WTC11 (cell line): ENCODE data around the gene CDX1.

Experiments
- FOXP1 ChIP-seq: sonication (generic); formaldehyde crosslinking; IDR thresholded peaks from 2 replicates; pipeline ENCODE4 v1.8.0; 2022; ENCODE audit warnings: missing genetic modification reagents, mild to moderate bottlenecking, moderate library complexity, borderline replicate concordance
- GABPB1 ChIP-seq: sonication (generic); formaldehyde crosslinking; IDR thresholded peaks from 2 replicates; pipeline ENCODE4 v1.8.1; 2023; ENCODE audit warnings: mild to moderate bottlenecking, missing genetic modification reagents
- HMGXB4 ChIP-seq: sonication (generic); formaldehyde crosslinking; IDR thresholded peaks from 2 replicates; pipeline ENCODE4 v1.8.1; 2023; ENCODE audit warnings: mild to moderate bottlenecking, moderate library complexity, missing genetic modification reagents
- RORB ChIP-seq: fragments of 250-450 bp; sonication (Bioruptor Pico); IDR thresholded peaks from 2 replicates; pipeline ENCODE4 v1.9.0; 2021; ENCODE audit warnings: mild to moderate bottlenecking
- ZNF232 ChIP-seq: sonication (generic); formaldehyde crosslinking; IDR thresholded peaks from 2 replicates; pipeline ENCODE4 v1.8.0; 2022; ENCODE audit warnings: mild to moderate bottlenecking, missing genetic modification reagents
- TF ChIP-seq, protein P1 (sequence below): fragments of 200-600 bp; IDR thresholded peaks from 2 replicates; pipeline ENCODE4 v1.8.0; 2022; ENCODE audit warnings: antibody characterized with exemption
- TF ChIP-seq, protein P2 (sequence below): sonication (generic); formaldehyde crosslinking; conservative IDR thresholded peaks from 2 replicates; pipeline ENCODE4 v1.8.1; 2022; ENCODE audit warnings: mild to moderate bottlenecking, missing genetic modification reagents
- TF ChIP-seq, protein P3 (sequence below): sonication (generic); formaldehyde crosslinking; conservative IDR thresholded peaks from 2 replicates; pipeline ENCODE4 v1.8.1; 2023; ENCODE audit warnings: mild to moderate bottlenecking, low read depth, missing genetic modification reagents, moderate library complexity
- TF ChIP-seq, protein P4 (sequence below): sonication (generic); formaldehyde crosslinking; IDR thresholded peaks from 2 replicates; pipeline ENCODE4 v1.8.0; 2023; ENCODE audit warnings: missing genetic modification reagents, mild to moderate bottlenecking, borderline replicate concordance

- TF ChIP-seq, protein P1, sequence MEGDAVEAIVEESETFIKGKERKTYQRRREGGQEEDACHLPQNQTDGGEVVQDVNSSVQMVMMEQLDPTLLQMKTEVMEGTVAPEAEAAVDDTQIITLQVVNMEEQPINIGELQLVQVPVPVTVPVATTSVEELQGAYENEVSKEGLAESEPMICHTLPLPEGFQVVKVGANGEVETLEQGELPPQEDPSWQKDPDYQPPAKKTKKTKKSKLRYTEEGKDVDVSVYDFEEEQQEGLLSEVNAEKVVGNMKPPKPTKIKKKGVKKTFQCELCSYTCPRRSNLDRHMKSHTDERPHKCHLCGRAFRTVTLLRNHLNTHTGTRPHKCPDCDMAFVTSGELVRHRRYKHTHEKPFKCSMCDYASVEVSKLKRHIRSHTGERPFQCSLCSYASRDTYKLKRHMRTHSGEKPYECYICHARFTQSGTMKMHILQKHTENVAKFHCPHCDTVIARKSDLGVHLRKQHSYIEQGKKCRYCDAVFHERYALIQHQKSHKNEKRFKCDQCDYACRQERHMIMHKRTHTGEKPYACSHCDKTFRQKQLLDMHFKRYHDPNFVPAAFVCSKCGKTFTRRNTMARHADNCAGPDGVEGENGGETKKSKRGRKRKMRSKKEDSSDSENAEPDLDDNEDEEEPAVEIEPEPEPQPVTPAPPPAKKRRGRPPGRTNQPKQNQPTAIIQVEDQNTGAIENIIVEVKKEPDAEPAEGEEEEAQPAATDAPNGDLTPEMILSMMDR: no peak
- TF ChIP-seq GABPB1 (CRISPR knock-in tag): no peak
- TF ChIP-seq, protein P2, sequence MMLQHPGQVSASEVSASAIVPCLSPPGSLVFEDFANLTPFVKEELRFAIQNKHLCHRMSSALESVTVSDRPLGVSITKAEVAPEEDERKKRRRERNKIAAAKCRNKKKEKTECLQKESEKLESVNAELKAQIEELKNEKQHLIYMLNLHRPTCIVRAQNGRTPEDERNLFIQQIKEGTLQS: no peak
- TF ChIP-seq FOXP1: no peak
- TF ChIP-seq, protein P3, sequence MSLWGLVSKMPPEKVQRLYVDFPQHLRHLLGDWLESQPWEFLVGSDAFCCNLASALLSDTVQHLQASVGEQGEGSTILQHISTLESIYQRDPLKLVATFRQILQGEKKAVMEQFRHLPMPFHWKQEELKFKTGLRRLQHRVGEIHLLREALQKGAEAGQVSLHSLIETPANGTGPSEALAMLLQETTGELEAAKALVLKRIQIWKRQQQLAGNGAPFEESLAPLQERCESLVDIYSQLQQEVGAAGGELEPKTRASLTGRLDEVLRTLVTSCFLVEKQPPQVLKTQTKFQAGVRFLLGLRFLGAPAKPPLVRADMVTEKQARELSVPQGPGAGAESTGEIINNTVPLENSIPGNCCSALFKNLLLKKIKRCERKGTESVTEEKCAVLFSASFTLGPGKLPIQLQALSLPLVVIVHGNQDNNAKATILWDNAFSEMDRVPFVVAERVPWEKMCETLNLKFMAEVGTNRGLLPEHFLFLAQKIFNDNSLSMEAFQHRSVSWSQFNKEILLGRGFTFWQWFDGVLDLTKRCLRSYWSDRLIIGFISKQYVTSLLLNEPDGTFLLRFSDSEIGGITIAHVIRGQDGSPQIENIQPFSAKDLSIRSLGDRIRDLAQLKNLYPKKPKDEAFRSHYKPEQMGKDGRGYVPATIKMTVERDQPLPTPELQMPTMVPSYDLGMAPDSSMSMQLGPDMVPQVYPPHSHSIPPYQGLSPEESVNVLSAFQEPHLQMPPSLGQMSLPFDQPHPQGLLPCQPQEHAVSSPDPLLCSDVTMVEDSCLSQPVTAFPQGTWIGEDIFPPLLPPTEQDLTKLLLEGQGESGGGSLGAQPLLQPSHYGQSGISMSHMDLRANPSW (CRISPR knock-in tag): no peak
- TF ChIP-seq HMGXB4 (CRISPR knock-in tag): no peak
- TF ChIP-seq RORB (CRISPR knock-in tag): no peak
- TF ChIP-seq, protein P4, sequence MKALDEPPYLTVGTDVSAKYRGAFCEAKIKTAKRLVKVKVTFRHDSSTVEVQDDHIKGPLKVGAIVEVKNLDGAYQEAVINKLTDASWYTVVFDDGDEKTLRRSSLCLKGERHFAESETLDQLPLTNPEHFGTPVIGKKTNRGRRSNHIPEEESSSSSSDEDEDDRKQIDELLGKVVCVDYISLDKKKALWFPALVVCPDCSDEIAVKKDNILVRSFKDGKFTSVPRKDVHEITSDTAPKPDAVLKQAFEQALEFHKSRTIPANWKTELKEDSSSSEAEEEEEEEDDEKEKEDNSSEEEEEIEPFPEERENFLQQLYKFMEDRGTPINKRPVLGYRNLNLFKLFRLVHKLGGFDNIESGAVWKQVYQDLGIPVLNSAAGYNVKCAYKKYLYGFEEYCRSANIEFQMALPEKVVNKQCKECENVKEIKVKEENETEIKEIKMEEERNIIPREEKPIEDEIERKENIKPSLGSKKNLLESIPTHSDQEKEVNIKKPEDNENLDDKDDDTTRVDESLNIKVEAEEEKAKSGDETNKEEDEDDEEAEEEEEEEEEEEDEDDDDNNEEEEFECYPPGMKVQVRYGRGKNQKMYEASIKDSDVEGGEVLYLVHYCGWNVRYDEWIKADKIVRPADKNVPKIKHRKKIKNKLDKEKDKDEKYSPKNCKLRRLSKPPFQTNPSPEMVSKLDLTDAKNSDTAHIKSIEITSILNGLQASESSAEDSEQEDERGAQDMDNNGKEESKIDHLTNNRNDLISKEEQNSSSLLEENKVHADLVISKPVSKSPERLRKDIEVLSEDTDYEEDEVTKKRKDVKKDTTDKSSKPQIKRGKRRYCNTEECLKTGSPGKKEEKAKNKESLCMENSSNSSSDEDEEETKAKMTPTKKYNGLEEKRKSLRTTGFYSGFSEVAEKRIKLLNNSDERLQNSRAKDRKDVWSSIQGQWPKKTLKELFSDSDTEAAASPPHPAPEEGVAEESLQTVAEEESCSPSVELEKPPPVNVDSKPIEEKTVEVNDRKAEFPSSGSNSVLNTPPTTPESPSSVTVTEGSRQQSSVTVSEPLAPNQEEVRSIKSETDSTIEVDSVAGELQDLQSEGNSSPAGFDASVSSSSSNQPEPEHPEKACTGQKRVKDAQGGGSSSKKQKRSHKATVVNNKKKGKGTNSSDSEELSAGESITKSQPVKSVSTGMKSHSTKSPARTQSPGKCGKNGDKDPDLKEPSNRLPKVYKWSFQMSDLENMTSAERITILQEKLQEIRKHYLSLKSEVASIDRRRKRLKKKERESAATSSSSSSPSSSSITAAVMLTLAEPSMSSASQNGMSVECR (CRISPR knock-in tag): no peak
- TF ChIP-seq ZNF232: no peak
These were observed 13.1 kb upstream of the CDX1 start for GRCh38 chr5:150153483-150153882.
